NCI-H1436 (cell line): Measurements from ENCODE around the gene BNIP3.

ENCODE experiments used
- DNase-seq: peaks from one replicate; lab custom pipeline; 2025; lab: John Stamatoyannopoulos, UW

The BNIP3 gene

GRCh38 chr10:131949041-131949862, 32.5 kb downstream of the BNIP3 start:
- DNase-seq = no peak

GRCh38 chr10:131948501-131948900, 33.2 kb downstream of the BNIP3 start:
- DNase-seq = no peak

GRCh38 chr10:131947631-131948347, 33.9 kb downstream of the BNIP3 start:
- no peak for DNase-seq

- DNase-seq = no peak
These were observed 34.8 kb downstream of the BNIP3 start for GRCh38 chr10:131946880-131947279.

GRCh38 chr10:131946321-131946751, 35.4 kb downstream of the BNIP3 start:
- DNase-seq = no peak

- DNase-seq = no peak
These were observed 36.6 kb downstream of the BNIP3 start for GRCh38 chr10:131944976-131945695.

- no peak for DNase-seq
These were observed 37.3 kb downstream of the BNIP3 start for GRCh38 chr10:131944412-131944811.

GRCh38 chr10:131943021-131943814, 38.5 kb downstream of the BNIP3 start:
- DNase-seq = no peak

- no peak for DNase-seq
These were observed 39.3 kb downstream of the BNIP3 start for GRCh38 chr10:131942455-131942854.

- no peak for DNase-seq
These were observed 43.0 kb downstream of the BNIP3 start for GRCh38 chr10:131938681-131939080.

- DNase-seq = no peak
These were observed 43.9 kb downstream of the BNIP3 start for GRCh38 chr10:131937836-131938235.

- DNase-seq = no peak
These were observed 45.0 kb downstream of the BNIP3 start for GRCh38 chr10:131936736-131937135.

GRCh38 chr10:131936294-131936693, 45.4 kb downstream of the BNIP3 start:
- no peak for DNase-seq

GRCh38 chr10:131935260-131935659, 46.5 kb downstream of the BNIP3 start:
- DNase-seq = no peak

GRCh38 chr10:131934769-131935168, 47.0 kb downstream of the BNIP3 start:
- DNase-seq = no peak

GRCh38 chr10:131933696-131934086, 48.0 kb downstream of the BNIP3 start:
- DNase-seq = no peak

GRCh38 chr10:131933016-131933695, 48.6 kb downstream of the BNIP3 start:
- DNase-seq = no peak

GRCh38 chr10:131931981-131932380, 49.7 kb downstream of the BNIP3 start:
- no peak for DNase-seq

GRCh38 chr10:131930586-131931330, 51.0 kb downstream of the BNIP3 start:
- DNase-seq = no peak

- DNase-seq = no peak
These were observed 51.6 kb downstream of the BNIP3 start for GRCh38 chr10:131930150-131930549.
